ENCODE data around the gene TTLL11. TPM values are rescaled to one million over a fixed set of nuclear protein-coding genes. Genes with fewer than 3 reads are reported as not detected.

TTLL11 gene
- total RNA-seq, 4 donors from 2014 or later, result 12.3 to 20.5 (median 15.3) TPM

- intact Hi-C loops (cut with DNase I; ENCODE audit: low total_unique reads), result no loop called here
- Histone ChIP-seq H3K4me3 (no peak overlapping the region), H3K36me3 (no peaks in the 10 kb centered on the region), H3K27me3 (no peaks in the 10 kb centered on the region), H3K27ac (no peak overlapping the region), H3K9me3 (no peaks in the 10 kb centered on the region), H3K4me1 (no peaks in the 10 kb centered on the region)
- no peak for TF ChIP-seq CTCF (IDR thresholded peaks at IDR 0.05 in 4 of 5, conservative IDR thresholded peaks at IDR 0.05 in 1 of 5)
- in situ Hi-C loops (cut with MboI; ENCODE audit: low sequenced_read_pairs in 4 of 4), result no loop called here
- ATAC-seq (no peak), DNase-seq (no peak)
Observed at GRCh38 chr9:121949766-121950165, 143.3 kb downstream of the TTLL11 start.

GRCh38 chr9:121949364-121949763 lies 143.7 kb downstream of the TTLL11 start:
- Histone ChIP-seq H3K4me3 (no peak overlapping the region), H3K9me3 (no peaks in the 10 kb centered on the region), H3K27me3 (no peaks in the 10 kb centered on the region), H3K36me3 (no peaks in the 10 kb centered on the region), H3K4me1 (no peaks in the 10 kb centered on the region), H3K27ac (no peak overlapping the region)
- no peak for TF ChIP-seq POLR2A (IDR thresholded peaks at IDR 0.05)
- no peak for TF ChIP-seq CTCF (IDR thresholded peaks at IDR 0.05 in 4 of 5, conservative IDR thresholded peaks at IDR 0.05 in 1 of 5)
- ATAC-seq (no peak), DNase-seq (no peak)
- in situ Hi-C loops (cut with MboI; ENCODE audit: low sequenced_read_pairs in 4 of 4), result no loop called here
- intact Hi-C loops (cut with DNase I; ENCODE audit: low total_unique reads), result no loop called here

GRCh38 chr9:121947775-121948174 lies 145.3 kb downstream of the TTLL11 start:
- TF ChIP-seq CTCF (IDR thresholded peaks at IDR 0.05 in 4 of 5, conservative IDR thresholded peaks at IDR 0.05 in 1 of 5) (no peak), POLR2A (IDR thresholded peaks at IDR 0.05) (no peak)
- intact Hi-C loops (cut with DNase I; ENCODE audit: low total_unique reads) (no loop called here), in situ Hi-C loops (cut with MboI; ENCODE audit: low sequenced_read_pairs in 4 of 4) (no loop called here)
- H3K4me1 ChIP-seq, result no peaks in the 10 kb centered on the region
- no peak for ATAC-seq
- no peaks in the 10 kb centered on the region for H3K9me3 ChIP-seq
- no peak overlapping the region for H3K4me3 ChIP-seq
- no peaks in the 10 kb centered on the region for H3K27me3 ChIP-seq
- no peak overlapping the region for H3K27ac ChIP-seq
- no peak for DNase-seq
- no peaks in the 10 kb centered on the region for H3K36me3 ChIP-seq

- no peak overlapping the region for H3K27ac ChIP-seq
- ATAC-seq, result no peak
- no peak for DNase-seq
- intact Hi-C loops (cut with DNase I; ENCODE audit: low total_unique reads), result no loop called here
- in situ Hi-C loops (cut with MboI; ENCODE audit: low sequenced_read_pairs in 4 of 4), result no loop called here
- H3K36me3 ChIP-seq, result no peaks in the 10 kb centered on the region
- TF ChIP-seq POLR2A (IDR thresholded peaks at IDR 0.05), result no peak
- TF ChIP-seq CTCF (IDR thresholded peaks at IDR 0.05 in 4 of 5, conservative IDR thresholded peaks at IDR 0.05 in 1 of 5), result no peak
- no peaks in the 10 kb centered on the region for H3K9me3 ChIP-seq
- H3K4me1 ChIP-seq, result no peaks in the 10 kb centered on the region
- H3K4me3 ChIP-seq, result no peak overlapping the region
- H3K27me3 ChIP-seq, result no peaks in the 10 kb centered on the region
Observed at GRCh38 chr9:121946465-121946864, 146.6 kb downstream of the TTLL11 start.

GRCh38 chr9:121945849-121946248 lies 147.3 kb downstream of the TTLL11 start:
- TF ChIP-seq POLR2A (IDR thresholded peaks at IDR 0.05), result no peak
- no peak for TF ChIP-seq CTCF (IDR thresholded peaks at IDR 0.05 in 4 of 5, conservative IDR thresholded peaks at IDR 0.05 in 1 of 5)
- in situ Hi-C loops (cut with MboI; ENCODE audit: low sequenced_read_pairs in 4 of 4) (no loop called here), intact Hi-C loops (cut with DNase I; ENCODE audit: low total_unique reads) (no loop called here)
- H3K4me1 ChIP-seq, result no peaks in the 10 kb centered on the region
- no peaks in the 10 kb centered on the region for H3K36me3 ChIP-seq
- no peak overlapping the region for H3K4me3 ChIP-seq
- DNase-seq (no peak), ATAC-seq (no peak)
- H3K27me3 ChIP-seq, result no peaks in the 10 kb centered on the region
- no peaks in the 10 kb centered on the region for H3K9me3 ChIP-seq
- no peak overlapping the region for H3K27ac ChIP-seq
